Gastroesophageal sphincter (tissue), 4 donors: ENCODE results near the gene MYO9A. TPM values are rescaled to one million over a fixed set of nuclear protein-coding genes. Genes with fewer than 3 reads are reported as not detected.

Experiments
- ATAC-seq: fragments of 150-250 bp; one replicate; pipeline ENCODE4 v1.9.1; 2016; ENCODE audit warnings: mild to moderate bottlenecking, moderate library complexity
- H3K27ac ChIP-seq, 4 donors: fragments of 200-600 bp; sonication (generic) in 3 of 4; 1 replicate in 3 of 4; 2 replicates in 1 of 4; pipeline ENCODE4 v1.5.1; 2016 to 2019
- H3K27me3 ChIP-seq: fragments of 200-600 bp; sonication (generic); one replicate; pipeline ENCODE4 v1.5.1; 2019
- H3K36me3 ChIP-seq, 2 donors: fragments of 200-600 bp; sonication (generic); one replicate each; pipeline ENCODE4 v1.5.1; 2019; ENCODE audit warnings: control low read depth in 1 of 2
- H3K4me1 ChIP-seq, 3 donors: fragments of 200-600 bp; sonication (generic); 1 replicate in 2 of 3; 2 replicates in 1 of 3; pipeline ENCODE4 v1.5.1; 2016 to 2019; ENCODE audit warnings: control low read depth in 2 of 3
- H3K4me3 ChIP-seq, 2 donors: fragments of 200-600 bp; sonication (generic); one replicate each; pipeline ENCODE4 v1.5.1; 2019; ENCODE audit warnings: mild to moderate bottlenecking in 1 of 2, moderate library complexity in 1 of 2
- H3K9me3 ChIP-seq, 3 donors: fragments of 200-600 bp; sonication (generic); one replicate each; pipeline ENCODE4 v1.5.1; 2017 to 2019; ENCODE audit warnings: control low read depth in 2 of 3
- CTCF ChIP-seq, 4 experiments: fragments of 200-600 bp in 2 of 4; fragments of 450-650 bp in 2 of 4; sonication (generic) in 1 of 4; IDR thresholded peaks; one replicate each; pipeline ENCODE4 v1.5.1; 2017 to 2019; ENCODE audit warnings: antibody characterized with exemption in 4 of 4, mild to moderate bottlenecking in 2 of 4, moderate library complexity in 2 of 4
- EP300 ChIP-seq: sonication (generic); formaldehyde crosslinking; IDR thresholded peaks from one replicate; pipeline ENCODE4 v1.6.1; 2017; ENCODE audit warnings: antibody characterized with exemption, mild to moderate bottlenecking
- POLR2A ChIP-seq, 2 donors: fragments of 450-650 bp; IDR thresholded peaks; one replicate each; pipeline ENCODE4 v1.6.1; 2017; ENCODE audit warnings: antibody characterized with exemption in 2 of 2, mild to moderate bottlenecking in 2 of 2, moderate library complexity in 1 of 2
- POLR2AphosphoS5 ChIP-seq: sonication (generic); formaldehyde crosslinking; IDR thresholded peaks from one replicate; pipeline ENCODE4 v1.6.1; 2017; ENCODE audit warnings: antibody characterized with exemption
- WGBS, 2 donors: methylation state at CpG; one replicate each; pipeline ENCODE4 v1.1.5; 2018; ENCODE audit warnings: low coverage in 1 of 2; 5-methylcytosine and 5-hydroxymethylcytosine counted together
- total RNA-seq, 4 donors: library from RNA; depleted of rRNA; stranded (reverse); fragments of >200 nt; gene quantifications; one replicate each; pipeline ENCODE4 v1.1.0, GENCODE V29; 2016

Gene MYO9A
- total RNA-seq, 4 donors from 2014 or later: 74.5 to 118 (median 108) TPM

GRCh38 chr15:71806452-71806931 is 311.5 kb downstream of the MYO9A start:
- Histone ChIP-seq H3K36me3 (no peaks in the 10 kb centered on the region), H3K4me3 (no peak overlapping the region), H3K27ac (no peak overlapping the region), H3K4me1 (peaks cover 0 to 6% (median 0%) of the 10 kb centered on the region in 3 donors), H3K27me3 (peaks cover 9% of the 10 kb centered on the region), H3K9me3 (no peaks in the 10 kb centered on the region)
- ATAC-seq: no peak
- WGBS, 2 donors: 27 to 92% methylated on average over 2 of the region's 7 CpGs
- TF ChIP-seq POLR2A (IDR thresholded peaks at IDR 0.05) (no peak), CTCF (IDR thresholded peaks at IDR 0.05) (no peak), EP300 (no peak), POLR2AphosphoS5 (no peak)

- ATAC-seq: no peak
- Histone ChIP-seq H3K4me3 (no peak overlapping the region), H3K27ac (no peak overlapping the region), H3K27me3 (peaks cover 9% of the 10 kb centered on the region), H3K9me3 (no peaks in the 10 kb centered on the region), H3K36me3 (no peaks in the 10 kb centered on the region), H3K4me1 (peaks cover 0 to 10% (median 0%) of the 10 kb centered on the region in 3 donors)
- no peak for TF ChIP-seq EP300
- no peak for TF ChIP-seq POLR2A (IDR thresholded peaks at IDR 0.05)
- TF ChIP-seq CTCF (IDR thresholded peaks at IDR 0.05): no peak
- TF ChIP-seq POLR2AphosphoS5: no peak
- WGBS, 2 donors: 66 to 67% methylated on average over 6 of the region's 6 CpGs
These were observed 313.1 kb downstream of the MYO9A start for GRCh38 chr15:71804695-71805470.

GRCh38 chr15:71804226-71804625 is 313.7 kb downstream of the MYO9A start:
- H3K9me3 ChIP-seq: no peaks in the 10 kb centered on the region
- no peak for ATAC-seq
- no peak overlapping the region for H3K4me3 ChIP-seq
- no peak for TF ChIP-seq EP300
- TF ChIP-seq POLR2A (IDR thresholded peaks at IDR 0.05): no peak
- no peak for TF ChIP-seq POLR2AphosphoS5
- no peak for TF ChIP-seq CTCF (IDR thresholded peaks at IDR 0.05)
- no peak overlapping the region for H3K27ac ChIP-seq
- H3K27me3 ChIP-seq: peaks cover 9% of the 10 kb centered on the region
- H3K36me3 ChIP-seq: no peaks in the 10 kb centered on the region
- 47 to 48% methylated on average over 2 of the region's 5 CpGs for WGBS, 2 donors
- peaks cover 0 to 10% (median 0%) of the 10 kb centered on the region in 3 donors for H3K4me1 ChIP-seq

GRCh38 chr15:71802770-71803169 is 315.2 kb downstream of the MYO9A start:
- ATAC-seq: no peak
- H3K36me3 ChIP-seq: no peaks in the 10 kb centered on the region
- no peaks in the 10 kb centered on the region for H3K9me3 ChIP-seq
- H3K4me1 ChIP-seq: peaks cover 0 to 10% (median 0%) of the 10 kb centered on the region in 3 donors
- WGBS, 2 donors: 41 to 55% methylated on average over 6 to 15 of the region's 21 CpGs
- H3K27ac ChIP-seq: no peak overlapping the region
- peaks cover 9% of the 10 kb centered on the region for H3K27me3 ChIP-seq
- no peak overlapping the region for H3K4me3 ChIP-seq
- no peak for TF ChIP-seq POLR2A (IDR thresholded peaks at IDR 0.05)
- TF ChIP-seq CTCF (IDR thresholded peaks at IDR 0.05): peak in 1 of 4 experiments; percentile 38
